NT2/D1 (cell line): Measurements from ENCODE around the gene BRINP3.

Experiments used
- DNase-seq: peaks from one replicate; pipeline ENCODE4 v3.0.0-alpha.2; 2011; ENCODE audit warnings: low read depth, low spot score
- H3K27me3 ChIP-seq: 2 replicates; pipeline ENCODE4 v1.6.0; 2011; ENCODE audit warnings: mild to moderate bottlenecking; ENCODE audit not compliant: insufficient read length, insufficient read depth
- H3K36me3 ChIP-seq: 2 replicates; pipeline ENCODE4 v1.6.1; 2011; ENCODE audit warnings: mild to moderate bottlenecking, low read length, mixed read lengths; ENCODE audit not compliant: insufficient read depth, insufficient read length
- H3K4me1 ChIP-seq: 2 replicates; pipeline ENCODE4 v1.5.1; 2011; ENCODE audit not compliant: insufficient read depth, insufficient read length
- H3K4me3 ChIP-seq: 2 replicates; pipeline ENCODE4 v1.5.1; 2011; ENCODE audit warnings: low read depth; ENCODE audit not compliant: insufficient read length
- H3K9ac ChIP-seq: 2 replicates; pipeline ENCODE4 v1.6.0; 2011; ENCODE audit warnings: low read depth; ENCODE audit not compliant: insufficient read length
- H3K9me3 ChIP-seq: 2 replicates; pipeline ENCODE4 v1.5.1; 2011; ENCODE audit warnings: mild to moderate bottlenecking, low read length; ENCODE audit not compliant: insufficient read depth
- SUZ12 ChIP-seq: IDR thresholded peaks from 2 replicates; pipeline ENCODE4 v1.6.1; 2011; ENCODE audit not compliant: insufficient read length, insufficient read depth; ENCODE audit errors: extremely low read depth
- YY1 ChIP-seq: IDR thresholded peaks from 2 replicates; pipeline ENCODE4 v1.6.1; 2011; ENCODE audit not compliant: insufficient read length, insufficient read depth
- ZNF274 ChIP-seq: IDR thresholded peaks from 2 replicates; pipeline ENCODE4 v1.6.1; 2011; ENCODE audit warnings: mild to moderate bottlenecking, low read depth, low read length

The BRINP3 gene

DNA sequence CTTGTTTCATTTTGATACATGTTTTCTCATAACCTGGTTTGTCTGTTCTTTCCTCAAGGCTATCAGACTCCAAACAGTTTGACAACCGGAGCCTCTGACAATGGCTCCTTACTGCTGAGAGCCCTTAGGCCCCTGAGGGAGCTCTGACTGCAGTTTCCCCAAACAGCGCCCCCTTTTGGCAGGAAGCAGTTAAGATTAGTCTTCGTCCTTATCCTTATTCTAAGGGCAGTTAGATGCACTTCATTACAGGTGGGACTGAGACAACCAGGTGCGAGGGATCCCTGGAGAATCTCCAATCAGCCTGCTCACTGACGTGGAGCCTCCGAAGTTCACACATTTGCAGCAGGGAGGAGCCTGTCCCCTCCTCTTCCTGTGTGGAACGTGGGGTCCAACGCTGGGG, 393.1 kb downstream of the BRINP3 start:
- TF ChIP-seq ZNF274 (no peak), SUZ12 (no peak), YY1 (no peak)
- H3K4me1 ChIP-seq: no peaks in the 10 kb centered on the region
- no peaks in the 10 kb centered on the region for H3K36me3 ChIP-seq
- H3K9me3 ChIP-seq: peaks cover 3% of the 10 kb centered on the region; the same call in 1 of the 2 replicates
- no peak overlapping the region for H3K4me3 ChIP-seq
- no peaks in the 10 kb centered on the region for H3K27me3 ChIP-seq
- DNase-seq: peak; percentile 69
- H3K9ac ChIP-seq: no peak overlapping the region

DNA sequence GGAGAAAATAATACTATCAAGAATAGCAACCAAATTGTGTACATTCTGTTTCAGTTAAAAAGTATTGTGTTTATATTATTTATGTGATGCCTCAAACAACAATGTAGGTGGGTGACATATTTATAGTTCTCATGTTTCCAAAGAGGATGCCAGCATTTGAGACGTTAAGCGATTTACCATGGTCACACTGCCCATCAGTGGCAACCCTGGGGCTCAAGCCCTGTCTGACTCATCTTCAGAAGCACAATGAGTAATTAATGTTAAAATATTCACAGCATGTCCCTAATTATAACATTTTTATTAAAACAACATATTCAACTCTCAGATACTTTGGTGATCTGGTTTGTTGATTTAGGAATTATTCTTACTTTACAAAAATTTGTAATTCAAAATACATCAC, 409.4 kb downstream of the BRINP3 start:
- H3K27me3 ChIP-seq: no peaks in the 10 kb centered on the region
- no peaks in the 10 kb centered on the region for H3K4me1 ChIP-seq
- no peak overlapping the region for H3K9ac ChIP-seq
- no peaks in the 10 kb centered on the region for H3K9me3 ChIP-seq
- DNase-seq: no peak
- no peak for TF ChIP-seq SUZ12
- no peak for TF ChIP-seq ZNF274
- TF ChIP-seq YY1: no peak
- no peaks in the 10 kb centered on the region for H3K36me3 ChIP-seq
- H3K4me3 ChIP-seq: no peak overlapping the region

DNA sequence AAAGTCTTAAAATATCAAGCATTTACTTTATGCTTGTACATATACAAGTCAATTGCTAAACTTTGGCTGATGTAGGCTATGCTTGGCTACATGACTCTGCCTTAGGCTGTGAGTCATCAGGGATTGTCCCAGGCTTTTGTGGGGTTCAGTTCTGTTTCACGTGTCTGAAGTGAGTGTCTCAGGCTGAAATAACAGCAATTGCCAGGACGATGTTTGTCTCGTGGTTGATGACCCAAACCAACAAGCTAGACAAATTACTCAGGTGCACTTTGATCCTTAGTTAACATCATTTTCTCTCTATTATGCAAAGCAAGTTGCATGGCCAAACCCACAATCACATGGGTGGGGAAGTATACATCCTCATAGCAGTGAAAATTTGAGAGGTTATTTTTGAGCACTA, 410.1 kb downstream of the BRINP3 start:
- no peaks in the 10 kb centered on the region for H3K36me3 ChIP-seq
- TF ChIP-seq SUZ12 (no peak), ZNF274 (no peak), YY1 (no peak)
- H3K27me3 ChIP-seq: no peaks in the 10 kb centered on the region
- DNase-seq: no peak
- no peaks in the 10 kb centered on the region for H3K9me3 ChIP-seq
- no peaks in the 10 kb centered on the region for H3K4me1 ChIP-seq
- H3K4me3 ChIP-seq: no peak overlapping the region
- H3K9ac ChIP-seq: no peak overlapping the region

DNA sequence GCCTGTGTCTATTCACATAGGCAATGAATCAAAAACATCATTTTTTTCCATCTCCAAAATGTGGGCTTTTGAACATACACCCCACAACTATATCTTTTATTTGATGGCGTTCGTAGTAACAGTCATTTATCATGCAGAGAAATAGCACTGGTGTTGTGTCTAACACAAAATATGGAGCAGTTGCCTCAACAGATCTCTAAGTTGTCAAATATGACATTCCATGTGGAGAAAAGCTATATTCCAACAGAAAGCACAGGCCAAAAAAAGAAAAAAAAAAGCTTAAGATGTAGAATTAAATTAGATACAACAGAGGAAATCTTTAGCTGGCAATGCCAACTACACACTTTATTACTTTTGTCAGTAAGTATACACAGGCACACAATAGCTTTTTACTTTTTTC, 411.7 kb downstream of the BRINP3 start:
- no peaks in the 10 kb centered on the region for H3K27me3 ChIP-seq
- no peaks in the 10 kb centered on the region for H3K4me1 ChIP-seq
- DNase-seq: no peak
- TF ChIP-seq ZNF274 (no peak), SUZ12 (no peak), YY1 (no peak)
- H3K9ac ChIP-seq: no peak overlapping the region
- H3K4me3 ChIP-seq: no peak overlapping the region
- H3K9me3 ChIP-seq: no peaks in the 10 kb centered on the region
- no peaks in the 10 kb centered on the region for H3K36me3 ChIP-seq

DNA sequence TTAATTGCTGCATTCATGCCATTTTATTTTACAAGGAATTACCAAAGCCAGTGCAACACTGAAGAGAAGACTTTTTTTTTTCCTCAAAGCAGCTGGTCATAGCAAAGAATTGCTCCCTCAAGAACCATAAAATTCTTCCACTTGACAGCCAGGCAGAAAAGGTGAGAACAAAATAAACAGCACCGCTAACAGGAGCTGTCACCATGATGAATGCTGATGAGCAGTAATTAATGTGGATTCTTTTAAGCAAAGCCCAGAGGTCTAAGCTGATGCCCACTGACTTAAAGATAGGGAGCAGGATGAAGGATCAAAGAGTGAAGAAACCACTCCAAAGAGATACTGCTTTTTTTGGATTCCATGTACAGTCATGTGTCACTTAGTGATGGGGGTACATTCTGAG, 428.4 kb downstream of the BRINP3 start:
- H3K27me3 ChIP-seq: no peaks in the 10 kb centered on the region
- H3K4me1 ChIP-seq: no peaks in the 10 kb centered on the region
- H3K9ac ChIP-seq: no peak overlapping the region
- no peaks in the 10 kb centered on the region for H3K9me3 ChIP-seq
- no peak overlapping the region for H3K4me3 ChIP-seq
- H3K36me3 ChIP-seq: no peaks in the 10 kb centered on the region
- no peak for TF ChIP-seq YY1
- TF ChIP-seq SUZ12: no peak
- TF ChIP-seq ZNF274: no peak
- DNase-seq: no peak
